HEK293T (cell line): ENCODE data around the gene TBC1D1.

Experiments used
- ARNT ChIP-seq: fragments of 450-650 bp; IDR thresholded peaks from 2 replicates; pipeline ENCODE4 v1.6.1; 2017; ENCODE audit warnings: mild to moderate bottlenecking
- BHLHE40 ChIP-seq: fragments of 450-650 bp; IDR thresholded peaks from 2 replicates; pipeline ENCODE4 v1.6.1; 2016; ENCODE audit warnings: mild to moderate bottlenecking, moderate library complexity, borderline replicate concordance
- CTBP1 ChIP-seq: fragments of 450-650 bp; IDR thresholded peaks from 2 replicates; pipeline ENCODE4 v1.6.1; 2016; ENCODE audit warnings: borderline replicate concordance
- ELF4 ChIP-seq: fragments of 450-650 bp; IDR thresholded peaks from 2 replicates; pipeline ENCODE4 v1.6.1; 2017; ENCODE audit warnings: antibody characterized with exemption
- FOXA1 ChIP-seq: fragments of 450-650 bp; IDR thresholded peaks from 2 replicates; pipeline ENCODE4 v1.6.1; 2016; ENCODE audit warnings: mild to moderate bottlenecking
- FOXK2 ChIP-seq: fragments of 450-650 bp; IDR thresholded peaks from 2 replicates; pipeline ENCODE4 v1.6.1; 2016; ENCODE audit warnings: mild to moderate bottlenecking
- FOXM1 ChIP-seq: fragments of 450-650 bp; IDR thresholded peaks from 2 replicates; pipeline ENCODE4 v1.6.1; 2017; ENCODE audit warnings: mild to moderate bottlenecking, borderline replicate concordance
- HDGF ChIP-seq: fragments of 450-650 bp; IDR thresholded peaks from 2 replicates; pipeline ENCODE4 v1.6.1; 2017; ENCODE audit warnings: antibody characterized with exemption, borderline replicate concordance
- L3MBTL2 ChIP-seq: fragments of 450-650 bp; conservative IDR thresholded peaks from 2 replicates; pipeline ENCODE4 v1.6.1; 2016; ENCODE audit warnings: mild to moderate bottlenecking
- NFRKB ChIP-seq: fragments of 450-650 bp; IDR thresholded peaks from 2 replicates; pipeline ENCODE4 v1.6.1; 2016; ENCODE audit warnings: mild to moderate bottlenecking, moderate library complexity
- SP1 ChIP-seq: fragments of 450-650 bp; IDR thresholded peaks from 2 replicates; pipeline ENCODE4 v1.6.1; 2017
- SUZ12 ChIP-seq: fragments of 450-650 bp; IDR thresholded peaks from 2 replicates; pipeline ENCODE4 v1.6.1; 2016; ENCODE audit warnings: mild to moderate bottlenecking
- TARDBP ChIP-seq: fragments of 450-650 bp; IDR thresholded peaks from 2 replicates; pipeline ENCODE4 v1.6.1; 2016
- ZNF384 ChIP-seq: fragments of 450-650 bp; IDR thresholded peaks from 2 replicates; pipeline ENCODE4 v1.6.1; 2016

DNA sequence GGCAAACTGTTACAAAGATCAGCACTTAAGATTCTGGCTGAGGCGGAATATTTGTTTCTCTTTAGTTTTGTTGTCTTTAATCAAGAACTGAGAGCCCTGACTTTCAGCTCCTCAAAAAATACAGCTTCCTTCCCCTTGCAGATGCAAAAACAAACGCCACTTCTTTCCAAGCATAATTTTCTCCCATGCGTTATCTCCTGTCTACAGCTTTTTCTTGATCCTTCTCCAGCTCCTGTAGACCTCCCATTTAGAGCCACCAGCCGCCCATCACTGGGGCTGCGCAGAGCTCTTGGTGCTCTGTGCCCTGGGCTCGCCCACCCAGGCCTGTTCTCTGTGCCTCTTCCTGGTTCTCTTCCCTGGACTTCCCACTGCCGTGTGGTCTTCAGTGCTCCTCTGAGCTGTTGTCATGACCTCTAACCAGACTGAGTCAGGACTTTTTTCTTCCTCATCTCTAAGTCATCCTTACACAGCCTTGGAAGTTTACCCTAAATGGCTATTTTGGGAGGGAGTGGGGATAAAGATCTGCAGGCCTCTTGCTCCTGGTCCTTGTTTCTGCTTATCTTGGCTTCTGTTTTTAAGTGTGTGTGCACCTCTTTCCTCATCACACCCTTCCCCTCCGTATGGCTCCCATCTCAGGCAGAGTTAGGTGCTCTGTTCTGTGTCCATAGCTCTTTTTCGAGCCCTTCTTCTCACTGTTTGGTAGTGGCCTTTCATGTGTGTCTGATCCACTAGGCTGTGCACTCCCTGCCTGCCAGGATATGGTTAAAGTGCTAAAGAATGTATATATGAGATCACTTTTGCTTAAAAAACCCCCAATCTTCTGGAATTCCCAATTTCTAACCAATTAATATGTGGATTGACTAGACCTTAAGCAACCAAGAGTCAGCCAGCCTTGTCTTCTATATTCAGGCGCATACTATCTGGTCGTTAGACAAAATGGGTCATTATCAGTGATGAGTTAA lies 191.8 kb downstream of the TBC1D1 start:
- no peak for TF ChIP-seq SP1
- no peak for TF ChIP-seq TARDBP
- TF ChIP-seq FOXM1 = no peak
- no peak for TF ChIP-seq SUZ12
- TF ChIP-seq FOXA1 = no peak
- TF ChIP-seq HDGF = no peak
- TF ChIP-seq ARNT = no peak
- TF ChIP-seq CTBP1 = no peak
- TF ChIP-seq NFRKB = no peak
- no peak for TF ChIP-seq L3MBTL2
- no peak for TF ChIP-seq ELF4
- TF ChIP-seq ZNF384 = no peak
- no peak for TF ChIP-seq FOXK2
- TF ChIP-seq BHLHE40 = no peak
